ENCODE measurements around the gene SMYD3. TPM values are rescaled to one million over a fixed set of nuclear protein-coding genes. Genes with fewer than 3 reads are reported as not detected.

SMYD3 gene
- total RNA-seq, 1 donor from 2014 or later = 22.3 TPM

DNA sequence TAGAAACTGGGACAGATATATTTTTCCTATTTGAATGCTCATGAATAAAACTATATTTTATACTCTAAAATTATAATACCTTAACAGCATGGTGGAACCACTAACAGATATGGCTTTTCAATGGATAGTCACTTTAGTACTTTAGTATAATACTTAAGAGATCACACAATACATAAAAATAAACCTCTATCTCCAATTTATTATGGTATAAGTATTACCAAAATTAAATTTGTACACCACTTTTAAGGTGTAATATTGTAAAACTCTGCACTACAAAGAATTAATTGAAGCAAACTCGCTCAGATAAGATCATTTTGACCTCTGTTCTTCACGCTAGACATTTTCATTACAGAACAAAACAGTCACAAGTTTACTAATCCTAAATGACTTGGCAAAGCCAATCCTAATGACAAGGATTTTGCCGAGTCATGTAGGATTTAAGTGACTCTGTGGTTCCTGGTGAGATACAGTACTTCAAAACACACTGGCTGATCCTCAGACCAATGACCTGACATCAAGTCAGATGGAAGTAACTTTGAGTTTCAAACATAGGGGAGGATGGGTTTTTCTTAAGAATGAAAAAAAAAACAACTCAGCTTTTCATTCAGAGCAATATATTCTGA lies 200.6 kb downstream of the SMYD3 start:
- Histone ChIP-seq H3K36me3 (no peaks in the 10 kb centered on the region), H3K4me3 (no peak overlapping the region), H3K27ac (no peak overlapping the region), H3K4me1 (no peaks in the 10 kb centered on the region), H3K9me3 (no peaks in the 10 kb centered on the region), H3K27me3 (no peaks in the 10 kb centered on the region)
- no peak for DNase-seq (ENCODE audit: extremely low spot score in 2 of 2)
- no peak for TF ChIP-seq POLR2A (IDR thresholded peaks at IDR 0.05)
- no peak for TF ChIP-seq POLR2AphosphoS5 (IDR thresholded peaks at IDR 0.05; ENCODE audit: insufficient read depth in 1 of 2, low read depth in 1 of 2)
- TF ChIP-seq, protein P1, sequence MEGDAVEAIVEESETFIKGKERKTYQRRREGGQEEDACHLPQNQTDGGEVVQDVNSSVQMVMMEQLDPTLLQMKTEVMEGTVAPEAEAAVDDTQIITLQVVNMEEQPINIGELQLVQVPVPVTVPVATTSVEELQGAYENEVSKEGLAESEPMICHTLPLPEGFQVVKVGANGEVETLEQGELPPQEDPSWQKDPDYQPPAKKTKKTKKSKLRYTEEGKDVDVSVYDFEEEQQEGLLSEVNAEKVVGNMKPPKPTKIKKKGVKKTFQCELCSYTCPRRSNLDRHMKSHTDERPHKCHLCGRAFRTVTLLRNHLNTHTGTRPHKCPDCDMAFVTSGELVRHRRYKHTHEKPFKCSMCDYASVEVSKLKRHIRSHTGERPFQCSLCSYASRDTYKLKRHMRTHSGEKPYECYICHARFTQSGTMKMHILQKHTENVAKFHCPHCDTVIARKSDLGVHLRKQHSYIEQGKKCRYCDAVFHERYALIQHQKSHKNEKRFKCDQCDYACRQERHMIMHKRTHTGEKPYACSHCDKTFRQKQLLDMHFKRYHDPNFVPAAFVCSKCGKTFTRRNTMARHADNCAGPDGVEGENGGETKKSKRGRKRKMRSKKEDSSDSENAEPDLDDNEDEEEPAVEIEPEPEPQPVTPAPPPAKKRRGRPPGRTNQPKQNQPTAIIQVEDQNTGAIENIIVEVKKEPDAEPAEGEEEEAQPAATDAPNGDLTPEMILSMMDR (IDR thresholded peaks at IDR 0.05) = no peak
- intact Hi-C loops (cut with DNase I) = no loop called here

DNA sequence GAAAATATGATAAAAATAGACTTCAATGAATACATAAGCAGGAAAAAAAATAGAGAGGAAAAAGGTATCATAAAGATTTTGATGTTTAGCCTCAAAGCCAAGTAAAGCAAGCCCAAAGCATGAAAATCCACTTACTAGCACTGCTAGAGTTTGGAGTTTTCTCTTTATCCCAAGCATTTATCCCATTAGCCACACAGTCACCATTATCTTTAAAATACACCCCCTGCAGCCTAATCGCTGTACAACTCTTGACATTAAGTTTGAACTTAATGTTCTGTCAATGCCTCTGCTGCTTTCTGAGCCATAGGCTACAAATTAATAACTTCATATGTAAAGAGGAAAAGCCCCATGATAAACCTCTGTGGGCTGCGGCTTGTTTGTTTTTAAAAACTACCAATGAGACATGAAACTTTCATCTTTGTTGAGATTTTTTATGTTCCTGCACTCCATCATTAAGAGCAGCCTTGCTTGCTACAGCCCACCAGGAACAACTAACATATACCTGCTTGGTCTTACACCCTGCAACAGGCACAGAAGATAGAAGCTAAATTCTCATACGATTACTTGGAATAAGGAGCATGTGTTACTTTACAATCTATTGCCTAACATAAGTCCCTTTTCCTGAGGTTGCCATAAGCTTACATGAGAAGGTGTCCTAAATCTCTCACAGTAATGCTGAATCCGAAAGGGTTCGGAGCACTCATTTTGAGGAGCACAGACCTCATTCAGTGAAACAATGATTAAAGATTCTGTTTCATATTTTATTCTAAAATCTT lies 202.4 kb downstream of the SMYD3 start:
- TF ChIP-seq POLR2A (IDR thresholded peaks at IDR 0.05) = no peak
- TF ChIP-seq, protein P1 (IDR thresholded peaks at IDR 0.05) = no peak
- TF ChIP-seq POLR2AphosphoS5 (IDR thresholded peaks at IDR 0.05; ENCODE audit: insufficient read depth in 1 of 2, low read depth in 1 of 2) = no peak
- Histone ChIP-seq H3K36me3 (no peaks in the 10 kb centered on the region), H3K4me3 (no peak overlapping the region), H3K27ac (no peak overlapping the region), H3K27me3 (no peaks in the 10 kb centered on the region), H3K4me1 (peaks cover 10% of the 10 kb centered on the region), H3K9me3 (no peaks in the 10 kb centered on the region)
- no peak for DNase-seq (ENCODE audit: extremely low spot score in 2 of 2)
- intact Hi-C loops (cut with DNase I) = no loop called here

DNA sequence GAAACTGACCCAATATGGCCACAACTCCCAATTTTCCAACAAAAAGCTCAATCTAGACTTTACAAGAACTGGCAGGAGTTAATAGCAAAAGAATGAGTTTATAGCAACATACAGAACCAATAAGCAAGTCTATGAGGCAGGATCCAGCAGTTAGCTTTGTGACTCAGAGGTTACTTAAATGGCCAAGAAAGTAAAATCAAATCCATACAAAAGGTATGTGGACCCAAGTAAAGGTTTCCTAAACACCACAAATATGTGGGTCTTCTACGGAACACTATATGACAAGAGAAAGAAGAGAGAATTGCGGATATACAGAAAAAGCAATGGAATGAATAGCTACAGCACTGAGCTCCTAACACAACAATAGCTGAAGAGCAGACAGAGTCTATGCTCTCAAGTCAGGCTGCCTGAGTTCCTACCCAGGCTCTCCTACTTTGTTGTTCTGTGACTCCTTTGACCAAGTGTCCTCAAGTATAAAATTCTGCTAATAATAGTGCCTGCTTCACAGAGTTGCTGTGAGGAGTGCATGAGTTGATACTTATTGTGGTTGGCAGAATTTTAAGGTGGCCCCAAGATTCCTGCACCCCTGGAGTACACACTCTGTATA lies 204.3 kb downstream of the SMYD3 start:
- no peaks in the 10 kb centered on the region for H3K36me3 ChIP-seq
- H3K4me3 ChIP-seq = no peak overlapping the region
- intact Hi-C loops (cut with DNase I) = no loop called here
- DNase-seq (ENCODE audit: extremely low spot score in 2 of 2) = no peak
- H3K4me1 ChIP-seq = peaks cover 10% of the 10 kb centered on the region
- H3K27me3 ChIP-seq = no peaks in the 10 kb centered on the region
- no peak overlapping the region for H3K27ac ChIP-seq
- TF ChIP-seq, protein P1 (IDR thresholded peaks at IDR 0.05) = no peak
- TF ChIP-seq POLR2AphosphoS5 (IDR thresholded peaks at IDR 0.05; ENCODE audit: insufficient read depth in 1 of 2, low read depth in 1 of 2) (no peak), POLR2A (IDR thresholded peaks at IDR 0.05) (no peak)
- H3K9me3 ChIP-seq = no peaks in the 10 kb centered on the region

DNA sequence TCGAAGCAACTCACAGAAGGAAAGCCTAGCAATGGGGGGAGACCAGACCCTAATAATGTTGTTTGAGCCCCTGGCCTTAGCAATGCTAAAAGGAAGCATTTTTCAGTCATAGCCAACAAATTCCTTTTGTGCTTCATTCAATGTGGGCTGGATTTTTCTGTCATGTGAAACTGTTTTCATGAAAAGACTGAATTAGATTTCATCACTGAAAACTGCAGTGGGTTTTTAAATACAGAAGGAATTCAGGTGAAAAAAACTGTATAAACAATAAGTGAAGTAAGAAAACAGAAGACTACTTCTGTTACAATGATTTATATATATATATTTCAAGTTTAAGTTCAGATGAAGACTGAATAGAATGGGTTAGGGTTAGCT lies 204.8 kb downstream of the SMYD3 start:
- Histone ChIP-seq H3K27me3 (no peaks in the 10 kb centered on the region), H3K4me1 (peaks cover 10% of the 10 kb centered on the region), H3K4me3 (no peak overlapping the region), H3K9me3 (no peaks in the 10 kb centered on the region), H3K27ac (no peak overlapping the region), H3K36me3 (no peaks in the 10 kb centered on the region)
- intact Hi-C loops (cut with DNase I) = no loop called here
- no peak for DNase-seq (ENCODE audit: extremely low spot score in 2 of 2)
- TF ChIP-seq, protein P1 (IDR thresholded peaks at IDR 0.05) = no peak
- TF ChIP-seq POLR2AphosphoS5 (IDR thresholded peaks at IDR 0.05; ENCODE audit: insufficient read depth in 1 of 2, low read depth in 1 of 2) (no peak), POLR2A (IDR thresholded peaks at IDR 0.05) (no peak)
